Karpas-422 (cell line): ENCODE data around the gene TPPP. TPM values are rescaled to one million over a fixed set of nuclear protein-coding genes. Genes with fewer than 3 reads are reported as not detected.
A peak's percentile ranks its signal among the peaks of the same experiment; 100 is the strongest.

ENCODE experiments used
- DNase-seq: peaks from one replicate; pipeline ENCODE4 v3.0.0-alpha.2; 2015
- H2AFZ ChIP-seq: fragments of 200-600 bp; sonication (generic); 2 replicates; pipeline ENCODE4 v1.6.1; 2014; ENCODE audit warnings: antibody characterized with exemption, low read length, mixed read lengths
- H3K27ac ChIP-seq: fragments of 200-600 bp; sonication (generic); 2 replicates; pipeline ENCODE4 v1.5.1; 2014; ENCODE audit warnings: mild to moderate bottlenecking, low read length, moderate library complexity
- H3K27me3 ChIP-seq: fragments of 200-600 bp; sonication (generic); 2 replicates; pipeline ENCODE4 v1.6.1; 2014; ENCODE audit warnings: low read length, mixed read lengths
- H3K36me3 ChIP-seq: fragments of 200-600 bp; sonication (generic); 2 replicates; pipeline ENCODE4 v1.6.1; 2014; ENCODE audit warnings: low read length, mixed read lengths; ENCODE audit not compliant: insufficient read depth
- H3K4me1 ChIP-seq: fragments of 200-600 bp; sonication (generic); 2 replicates; pipeline ENCODE4 v1.6.1; 2014; ENCODE audit warnings: mild to moderate bottlenecking, low read length, mixed read lengths
- H3K4me2 ChIP-seq: fragments of 200-600 bp; sonication (generic); 2 replicates; pipeline ENCODE4 v1.6.1; 2014; ENCODE audit warnings: low read length, low read depth, mild to moderate bottlenecking; ENCODE audit not compliant: poor library complexity, severe bottlenecking
- H3K4me3 ChIP-seq: fragments of 200-600 bp; sonication (generic); 2 replicates; pipeline ENCODE4 v1.5.1; 2014; ENCODE audit warnings: mild to moderate bottlenecking, antibody characterized with exemption, low read length, mixed read lengths
- H3K79me2 ChIP-seq: fragments of 200-600 bp; sonication (generic); 2 replicates; pipeline ENCODE4 v1.6.1; 2014; ENCODE audit warnings: mild to moderate bottlenecking, low read length, mixed read lengths
- H3K9ac ChIP-seq: fragments of 200-600 bp; sonication (generic); 2 replicates; pipeline ENCODE4 v1.6.0; 2014; ENCODE audit warnings: low read length
- H3K9me2 ChIP-seq: fragments of 200-600 bp; sonication (generic), shearing (Covaris generic); replicated peaks from 2 replicates; pipeline ENCODE4 v1.6.0; 2014; ENCODE audit warnings: mild to moderate bottlenecking, low read length, moderate library complexity; ENCODE audit not compliant: insufficient read depth
- H3K9me3 ChIP-seq: fragments of 300-700, 200-600 bp; sonication (generic); 2 replicates; pipeline ENCODE4 v1.6.1; 2014; ENCODE audit warnings: low read length, mixed read lengths
- H4K20me1 ChIP-seq: fragments of 200-600 bp; sonication (generic); 2 replicates; pipeline ENCODE4 v1.6.1; 2014; ENCODE audit warnings: mild to moderate bottlenecking, antibody characterized with exemption, low read length, low read depth; ENCODE audit not compliant: insufficient read depth
- total RNA-seq: library from RNA; depleted of rRNA; stranded (reverse); fragments of >200 nt; shearing (Covaris generic); gene quantifications from 2 replicates; pipeline ENCODE4 v1.2.3, GENCODE V29; 2014; ENCODE audit warnings: low replicate concordance

TPPP gene
- total RNA-seq, 1 experiment from 2014 or later, result 1.6 TPM

DNA sequence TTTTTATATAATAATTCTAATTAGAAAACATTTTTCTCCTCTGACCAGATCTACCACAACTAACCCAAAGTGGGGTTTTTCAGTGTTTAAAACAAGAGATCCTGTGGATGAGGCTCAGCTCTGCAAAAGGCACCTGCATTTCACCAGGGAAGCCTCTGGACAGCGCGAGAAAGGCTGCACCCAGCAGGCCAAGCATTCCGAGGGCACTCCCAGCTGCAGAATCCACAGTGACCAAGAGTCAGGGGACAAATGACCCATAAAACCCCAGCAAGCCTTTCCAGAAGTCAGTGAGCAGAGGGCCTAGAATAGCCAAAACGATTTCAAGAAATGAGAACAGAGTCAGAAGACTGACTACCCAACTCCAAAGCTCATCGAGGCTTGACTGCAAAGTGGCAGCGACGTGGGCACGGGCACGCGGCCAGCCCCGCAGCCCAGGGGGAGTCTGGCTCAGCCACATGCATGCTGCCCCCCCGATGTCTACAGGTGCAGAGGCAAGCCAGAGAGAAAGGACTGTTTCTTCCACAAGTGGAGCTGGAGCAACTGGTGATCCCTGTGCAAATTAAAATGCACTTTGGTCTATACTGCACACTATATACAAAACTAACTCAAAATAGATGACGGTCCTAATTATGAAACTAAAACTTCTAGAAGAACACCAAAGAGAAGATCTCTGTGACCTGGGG is 26.2 kb downstream of the TPPP start:
- Histone ChIP-seq H3K9me2 (no peaks in the 10 kb centered on the region), H4K20me1 (peaks cover 21% of the 10 kb centered on the region), H3K9ac (no peak overlapping the region), H3K4me2 (no peak overlapping the region), H3K4me1 (peaks cover 4% of the 10 kb centered on the region), H3K9me3 (no peaks in the 10 kb centered on the region), H3K27ac (no peak overlapping the region), H3K36me3 (peaks cover 4% of the 10 kb centered on the region; the same call in 1 of the 2 replicates), H3K79me2 (no peaks in the 10 kb centered on the region), H3K27me3 (no peaks in the 10 kb centered on the region), H3K4me3 (no peak overlapping the region), H2AFZ (no peak overlapping the region)
- DNase-seq, result no peak

DNA sequence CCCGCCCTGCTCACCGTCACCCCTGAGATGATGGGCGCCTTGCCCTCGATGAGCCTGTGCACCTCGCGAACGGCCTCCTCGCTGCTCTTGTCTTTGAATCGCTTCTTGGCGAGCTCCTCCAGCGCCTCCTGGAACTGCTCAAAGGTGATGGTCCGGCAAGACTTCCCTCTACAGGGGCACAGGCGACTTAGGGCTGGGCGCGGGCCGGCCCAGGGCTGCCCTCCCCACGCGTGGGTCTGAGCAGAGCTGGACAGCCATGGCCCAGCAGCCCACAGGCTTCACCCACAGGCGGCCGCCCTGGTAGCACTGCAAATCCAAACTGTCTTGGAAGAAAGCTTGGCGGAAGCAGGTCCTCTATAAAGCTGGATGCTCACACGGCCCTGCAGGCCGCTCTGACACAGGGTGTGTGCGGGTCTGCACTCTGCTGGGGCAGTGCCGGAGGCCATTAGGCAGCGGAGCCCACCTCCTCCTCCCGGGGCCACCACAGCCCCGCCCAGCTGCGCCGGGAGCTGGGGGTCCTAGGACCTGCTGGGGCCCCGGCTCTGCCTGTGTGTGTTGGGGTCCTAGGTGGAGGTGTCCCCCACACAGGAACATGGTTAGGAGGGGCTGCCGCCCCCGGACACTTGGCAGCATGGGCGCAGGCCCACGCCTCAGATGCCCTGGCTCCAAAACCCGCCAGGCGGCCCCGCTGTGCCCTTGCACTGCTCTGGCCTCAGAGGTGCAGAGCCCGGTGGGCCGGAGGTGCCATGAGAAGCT is 27.0 kb downstream of the TPPP start:
- DNase-seq, result no peak
- Histone ChIP-seq H3K9me2 (no peaks in the 10 kb centered on the region), H3K9ac (no peak overlapping the region), H2AFZ (no peak overlapping the region), H3K9me3 (no peaks in the 10 kb centered on the region), H3K27me3 (no peaks in the 10 kb centered on the region), H3K4me3 (no peak overlapping the region), H3K4me1 (no peaks in the 10 kb centered on the region), H3K79me2 (no peaks in the 10 kb centered on the region), H3K4me2 (no peak overlapping the region), H3K27ac (no peak overlapping the region), H3K36me3 (peaks cover 10% of the 10 kb centered on the region; the same call in 1 of the 2 replicates), H4K20me1 (peaks cover 16% of the 10 kb centered on the region)

DNA sequence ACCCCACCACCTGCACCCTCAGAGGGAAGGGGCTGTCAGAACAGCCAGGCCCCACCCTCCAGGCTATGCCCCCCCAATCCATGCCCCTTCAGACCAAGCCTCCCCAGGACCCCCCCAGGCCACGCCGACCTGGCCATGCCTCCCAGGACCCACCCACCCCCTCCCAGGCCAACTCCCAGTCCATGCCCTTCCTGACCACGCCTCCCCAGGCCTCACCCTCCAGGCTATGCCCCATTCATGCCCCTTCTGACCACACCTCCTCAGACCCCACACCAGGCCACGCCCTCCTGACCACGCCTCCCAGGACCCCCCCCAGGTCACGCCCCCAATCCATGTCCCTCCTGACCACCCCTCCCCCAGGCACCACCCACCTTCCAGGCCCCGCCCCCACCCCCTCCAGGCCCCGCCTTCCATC is 27.6 kb downstream of the TPPP start:
- peaks cover 10% of the 10 kb centered on the region; the same call in 1 of the 2 replicates for H3K36me3 ChIP-seq
- H4K20me1 ChIP-seq, result peaks cover 10% of the 10 kb centered on the region
- no peaks in the 10 kb centered on the region for H3K79me2 ChIP-seq
- H2AFZ ChIP-seq, result no peak overlapping the region
- H3K27ac ChIP-seq, result no peak overlapping the region
- no peaks in the 10 kb centered on the region for H3K9me3 ChIP-seq
- H3K9me2 ChIP-seq, result no peaks in the 10 kb centered on the region
- H3K4me2 ChIP-seq, result no peak overlapping the region
- no peak overlapping the region for H3K9ac ChIP-seq
- no peak overlapping the region for H3K4me3 ChIP-seq
- no peaks in the 10 kb centered on the region for H3K4me1 ChIP-seq
- DNase-seq, result peak; percentile 81
- no peaks in the 10 kb centered on the region for H3K27me3 ChIP-seq

DNA sequence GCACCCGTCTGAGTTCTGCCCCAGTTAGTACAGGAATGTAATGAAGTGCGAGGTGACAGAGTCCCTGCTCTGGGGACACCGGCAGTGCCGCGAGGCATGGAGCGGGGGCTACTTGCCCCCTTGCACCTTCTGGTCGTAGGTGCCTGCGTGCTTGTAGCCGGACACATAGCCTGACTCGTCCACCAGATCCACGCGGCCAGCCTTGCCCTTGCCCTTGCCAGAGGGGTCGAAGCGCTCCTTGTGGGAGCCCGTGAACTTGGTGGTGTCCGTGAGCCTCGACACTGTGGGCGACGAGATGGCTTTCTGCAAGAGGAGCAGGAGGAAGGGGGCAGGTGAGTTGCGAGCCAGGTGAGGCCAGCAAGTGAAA is 28.2 kb downstream of the TPPP start:
- Histone ChIP-seq H3K4me3 (no peak overlapping the region), H3K4me2 (no peak overlapping the region), H3K4me1 (no peaks in the 10 kb centered on the region), H3K79me2 (no peaks in the 10 kb centered on the region), H2AFZ (no peak overlapping the region), H3K9me2 (no peaks in the 10 kb centered on the region), H4K20me1 (peaks cover 5% of the 10 kb centered on the region; the same call in 1 of the 2 replicates), H3K9me3 (no peaks in the 10 kb centered on the region), H3K9ac (no peak overlapping the region), H3K27ac (no peak overlapping the region), H3K27me3 (no peaks in the 10 kb centered on the region), H3K36me3 (peaks cover 14% of the 10 kb centered on the region)
- no peak for DNase-seq

DNA sequence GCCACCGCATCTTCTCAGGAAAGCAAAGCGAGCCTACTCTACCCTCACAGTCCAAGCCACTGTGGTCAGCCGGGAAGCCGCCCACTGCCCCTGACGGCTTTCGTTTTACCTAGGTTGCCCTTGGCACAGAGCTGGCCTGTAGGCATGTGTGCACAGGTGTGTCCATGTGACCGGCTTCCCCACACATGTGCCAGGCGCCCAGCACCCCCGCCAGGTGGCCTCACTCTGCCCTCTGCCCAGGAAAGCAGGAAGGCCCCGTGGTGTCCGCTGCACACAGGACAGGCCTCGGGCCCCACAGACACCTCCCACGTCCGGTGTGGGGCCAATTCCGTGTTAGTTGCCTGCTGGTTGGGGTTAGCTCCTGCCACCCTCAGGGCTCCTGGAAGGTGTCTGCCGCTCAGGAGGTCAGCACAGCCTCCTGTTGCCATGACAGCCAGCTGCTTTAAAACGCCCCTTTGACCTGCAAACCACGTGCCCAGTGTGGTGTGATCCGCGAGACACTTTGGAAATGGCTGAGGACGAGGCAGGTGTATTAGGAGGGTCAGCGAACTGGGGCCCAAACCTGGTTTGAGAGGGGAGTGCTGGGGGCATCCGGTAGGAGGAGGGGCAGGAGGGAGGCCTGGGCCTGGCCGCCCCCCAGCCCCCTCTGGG is 28.7 kb downstream of the TPPP start:
- Histone ChIP-seq H3K27me3 (no peaks in the 10 kb centered on the region), H3K4me2 (no peak overlapping the region), H3K79me2 (no peaks in the 10 kb centered on the region), H3K9ac (no peak overlapping the region), H3K9me3 (no peaks in the 10 kb centered on the region), H3K4me3 (no peak overlapping the region), H2AFZ (no peak overlapping the region), H3K9me2 (no peaks in the 10 kb centered on the region), H3K4me1 (no peaks in the 10 kb centered on the region), H3K27ac (no peak overlapping the region), H4K20me1 (peaks cover 5% of the 10 kb centered on the region; the same call in 1 of the 2 replicates), H3K36me3 (peaks cover 18% of the 10 kb centered on the region)
- no peak for DNase-seq

DNA sequence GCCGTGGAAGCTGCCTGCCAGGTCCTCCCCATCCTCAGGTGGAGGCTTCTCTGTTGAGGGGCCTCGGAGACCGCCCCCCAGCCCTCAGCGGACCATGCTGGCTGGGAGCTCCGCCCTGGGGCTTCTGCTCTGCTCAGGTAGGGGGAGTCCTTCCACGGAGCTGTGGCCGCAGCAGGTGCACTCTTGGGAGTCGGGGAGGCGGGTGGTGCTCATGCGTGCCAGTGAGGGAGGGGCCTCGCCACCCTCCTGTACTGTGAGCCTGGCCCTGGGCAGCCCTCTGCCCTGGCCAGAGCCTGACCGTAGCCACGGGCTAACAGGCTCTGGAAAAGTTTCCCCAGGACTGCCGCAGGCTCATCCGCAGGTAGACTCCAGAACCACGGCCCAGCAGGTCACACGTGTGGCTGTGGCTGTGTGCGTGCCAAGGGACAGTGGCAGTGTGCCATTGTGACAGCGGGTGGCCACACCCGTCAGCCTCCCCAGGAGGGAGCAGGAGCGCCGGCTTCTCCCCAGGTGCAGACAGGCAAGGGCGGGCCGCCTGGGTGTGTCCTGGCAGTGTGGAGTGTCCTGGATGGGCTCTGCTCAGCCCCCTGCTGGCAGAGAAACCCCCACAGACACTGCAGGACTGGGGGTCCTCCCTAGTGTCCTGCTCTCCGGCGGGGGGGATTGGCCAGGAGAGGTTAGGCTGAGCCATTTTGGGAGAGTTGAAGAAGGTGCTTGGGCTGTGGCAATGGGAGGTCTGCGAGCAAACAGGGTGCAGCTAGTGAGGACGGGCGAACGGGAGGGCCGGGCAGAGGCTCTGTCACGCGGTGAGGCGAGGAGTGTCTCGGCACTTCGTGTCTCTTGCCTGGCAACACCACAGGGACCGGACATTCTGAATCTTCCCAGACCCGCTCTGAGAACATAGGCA is 29.5 kb downstream of the TPPP start:
- Histone ChIP-seq H3K9ac (no peak overlapping the region), H2AFZ (no peak overlapping the region), H3K9me2 (no peaks in the 10 kb centered on the region), H3K27ac (no peak overlapping the region), H3K4me1 (no peaks in the 10 kb centered on the region), H3K27me3 (no peaks in the 10 kb centered on the region), H4K20me1 (0 out of 2 replicates have a peak, but pooled peaks cover 5% of the 10 kb centered on the region), H3K79me2 (no peaks in the 10 kb centered on the region), H3K4me3 (no peak overlapping the region), H3K36me3 (peaks cover 25% of the 10 kb centered on the region), H3K4me2 (no peak overlapping the region), H3K9me3 (no peaks in the 10 kb centered on the region)
- no peak for DNase-seq

DNA sequence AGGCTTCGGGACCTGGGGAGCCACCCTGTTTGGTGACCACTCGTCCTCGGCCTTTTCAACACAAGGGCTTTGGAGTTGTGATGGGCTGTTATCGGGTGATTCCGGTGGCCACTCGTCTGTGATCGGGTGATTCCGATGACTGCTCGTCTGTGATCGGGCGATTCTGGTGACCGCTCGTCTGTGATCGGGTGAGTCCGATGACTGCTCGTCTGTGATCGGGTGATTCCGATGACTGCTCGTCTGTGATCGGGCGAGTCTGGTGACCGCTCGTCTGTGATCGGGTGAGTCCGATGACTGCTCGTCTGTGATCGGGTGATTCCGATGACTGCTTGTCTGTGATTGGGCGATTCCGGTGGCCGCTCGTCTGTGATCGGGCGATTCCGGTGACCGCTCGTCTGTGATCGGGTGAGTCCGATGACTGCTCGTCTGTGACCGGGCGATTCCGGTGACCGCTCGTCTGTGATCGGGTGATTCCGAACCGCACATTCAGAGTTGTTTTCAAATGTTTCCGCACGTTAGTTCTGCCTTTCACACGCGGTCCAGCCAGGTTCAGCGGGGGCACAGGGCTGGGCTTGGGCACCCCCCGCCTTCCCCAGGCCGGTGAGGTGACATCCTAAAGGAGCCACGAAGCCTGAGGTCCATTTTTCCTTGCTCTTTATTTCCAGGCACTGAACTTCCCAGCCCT is 30.3 kb downstream of the TPPP start:
- no peak overlapping the region for H3K9ac ChIP-seq
- H3K27ac ChIP-seq, result no peak overlapping the region
- no peaks in the 10 kb centered on the region for H3K9me3 ChIP-seq
- H3K9me2 ChIP-seq, result no peaks in the 10 kb centered on the region
- no peak overlapping the region for H3K4me2 ChIP-seq
- no peaks in the 10 kb centered on the region for H3K79me2 ChIP-seq
- no peaks in the 10 kb centered on the region for H3K4me1 ChIP-seq
- H4K20me1 ChIP-seq, result 0 out of 2 replicates have a peak, but pooled peaks cover 5% of the 10 kb centered on the region
- no peaks in the 10 kb centered on the region for H3K27me3 ChIP-seq
- peaks cover 29% of the 10 kb centered on the region for H3K36me3 ChIP-seq
- no peak overlapping the region for H3K4me3 ChIP-seq
- H2AFZ ChIP-seq, result no peak overlapping the region
- no peak for DNase-seq
